K562 (cell line): Measurements from ENCODE around the gene ARID3B.

Experiments
- BRCA1 ChIP-seq, 2 experiments: fragments of 450-650 bp in 1 of 2; sonication (generic) in 1 of 2; formaldehyde crosslinking in 1 of 2; IDR thresholded peaks; 2 replicates each; pipeline versions ENCODE4 v1.5.0 to v1.6.1; 2017 to 2020; ENCODE audit warnings: mild to moderate bottlenecking in 1 of 2, missing genetic modification reagents in 1 of 2
- TCF7L2 ChIP-seq: fragments of 150-350 bp; IDR thresholded peaks from 2 replicates; pipeline ENCODE4 v1.6.1; 2016; ENCODE audit warnings: low read depth, mild to moderate bottlenecking, low read length, moderate library complexity
- ZNF324 ChIP-seq: fragments of 250-450 bp; sonication (Bioruptor Pico); IDR thresholded peaks from 2 replicates; pipeline ENCODE4 v1.4.0; 2020; ENCODE audit warnings: mild to moderate bottlenecking
- TF ChIP-seq, protein P1 (sequence below), 3 experiments: IDR thresholded peaks in 2 of 3; conservative IDR thresholded peaks in 1 of 3; 2 replicates each; pipeline ENCODE4 v1.5.1; 2011 to 2012; ENCODE audit warnings: low read length in 3 of 3, mild to moderate bottlenecking in 3 of 3, control low read depth in 2 of 3, improper control_type of control experiment in 1 of 3, inconsistent platforms in 1 of 3, low read depth in 1 of 3, mixed read lengths in 1 of 3, moderate library complexity in 1 of 3; ENCODE audit not compliant: insufficient read depth in 2 of 3
- TF ChIP-seq, protein P2 (sequence below): sonication (generic); formaldehyde crosslinking; IDR thresholded peaks from 2 replicates; pipeline ENCODE4 v1.4.0; 2020; ENCODE audit warnings: mild to moderate bottlenecking, missing genetic modification reagents
- TF ChIP-seq, protein P3 (sequence below): fragments of 450-650 bp; IDR thresholded peaks from 2 replicates; pipeline ENCODE4 v1.6.1; 2014; ENCODE audit warnings: low read depth, mild to moderate bottlenecking, moderate library complexity, borderline replicate concordance

DNA sequence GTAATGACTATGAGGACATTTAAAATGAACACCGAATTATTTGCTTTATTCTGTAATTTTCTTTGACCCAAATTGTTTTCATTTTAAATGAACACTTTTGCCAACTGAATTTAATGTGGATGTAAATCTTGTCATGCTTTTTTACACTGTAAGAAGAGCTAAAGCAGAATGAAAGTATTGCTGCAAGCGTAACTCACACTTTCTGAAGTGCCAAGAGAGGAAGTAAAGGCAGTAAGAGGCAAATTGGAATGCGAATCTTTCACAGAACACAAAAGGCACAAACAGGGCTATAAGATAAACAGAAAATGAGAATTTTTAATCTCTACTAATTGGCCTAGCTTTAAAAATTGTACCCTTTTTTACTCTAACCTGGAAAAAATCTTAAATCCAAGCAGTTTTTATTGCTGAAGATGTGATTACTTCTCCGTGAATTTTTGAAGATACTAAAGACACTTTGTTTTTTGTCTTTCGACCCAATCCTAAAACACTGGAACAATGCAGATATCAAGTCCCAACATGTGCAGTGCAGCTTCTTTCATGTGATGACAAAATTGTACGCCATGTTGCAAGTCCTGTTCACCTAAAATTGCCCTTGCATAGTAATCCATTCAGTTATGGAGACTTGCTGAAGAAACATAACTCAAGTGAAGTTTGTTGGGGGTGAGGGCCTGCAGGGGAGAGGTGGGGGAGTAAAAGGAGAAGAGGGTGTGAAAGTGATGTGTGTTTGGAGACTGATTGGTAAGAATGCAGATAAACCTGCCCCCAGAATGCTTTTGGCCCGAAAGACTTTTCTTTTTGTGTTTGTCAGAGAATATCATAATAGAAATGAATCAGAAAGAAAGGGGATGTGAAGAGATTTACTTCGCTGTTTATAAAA, 1.4 kb downstream of the ARID3B start:
- TF ChIP-seq BRCA1 (IDR thresholded peaks at IDR 0.05) (no peak), BRCA1 (CRISPR knock-in tag; IDR thresholded peaks at IDR 0.05) (no peak), ZNF324 (CRISPR knock-in tag) (no peak), TCF7L2 (no peak)
- TF ChIP-seq, protein P1, sequence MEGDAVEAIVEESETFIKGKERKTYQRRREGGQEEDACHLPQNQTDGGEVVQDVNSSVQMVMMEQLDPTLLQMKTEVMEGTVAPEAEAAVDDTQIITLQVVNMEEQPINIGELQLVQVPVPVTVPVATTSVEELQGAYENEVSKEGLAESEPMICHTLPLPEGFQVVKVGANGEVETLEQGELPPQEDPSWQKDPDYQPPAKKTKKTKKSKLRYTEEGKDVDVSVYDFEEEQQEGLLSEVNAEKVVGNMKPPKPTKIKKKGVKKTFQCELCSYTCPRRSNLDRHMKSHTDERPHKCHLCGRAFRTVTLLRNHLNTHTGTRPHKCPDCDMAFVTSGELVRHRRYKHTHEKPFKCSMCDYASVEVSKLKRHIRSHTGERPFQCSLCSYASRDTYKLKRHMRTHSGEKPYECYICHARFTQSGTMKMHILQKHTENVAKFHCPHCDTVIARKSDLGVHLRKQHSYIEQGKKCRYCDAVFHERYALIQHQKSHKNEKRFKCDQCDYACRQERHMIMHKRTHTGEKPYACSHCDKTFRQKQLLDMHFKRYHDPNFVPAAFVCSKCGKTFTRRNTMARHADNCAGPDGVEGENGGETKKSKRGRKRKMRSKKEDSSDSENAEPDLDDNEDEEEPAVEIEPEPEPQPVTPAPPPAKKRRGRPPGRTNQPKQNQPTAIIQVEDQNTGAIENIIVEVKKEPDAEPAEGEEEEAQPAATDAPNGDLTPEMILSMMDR (IDR thresholded peaks at IDR 0.05 in 2 of 3, conservative IDR thresholded peaks at IDR 0.05 in 1 of 3; ENCODE audit: insufficient read depth in 2 of 3, low read depth in 1 of 3, low read length in 3 of 3) = no peak
- TF ChIP-seq, protein P2, sequence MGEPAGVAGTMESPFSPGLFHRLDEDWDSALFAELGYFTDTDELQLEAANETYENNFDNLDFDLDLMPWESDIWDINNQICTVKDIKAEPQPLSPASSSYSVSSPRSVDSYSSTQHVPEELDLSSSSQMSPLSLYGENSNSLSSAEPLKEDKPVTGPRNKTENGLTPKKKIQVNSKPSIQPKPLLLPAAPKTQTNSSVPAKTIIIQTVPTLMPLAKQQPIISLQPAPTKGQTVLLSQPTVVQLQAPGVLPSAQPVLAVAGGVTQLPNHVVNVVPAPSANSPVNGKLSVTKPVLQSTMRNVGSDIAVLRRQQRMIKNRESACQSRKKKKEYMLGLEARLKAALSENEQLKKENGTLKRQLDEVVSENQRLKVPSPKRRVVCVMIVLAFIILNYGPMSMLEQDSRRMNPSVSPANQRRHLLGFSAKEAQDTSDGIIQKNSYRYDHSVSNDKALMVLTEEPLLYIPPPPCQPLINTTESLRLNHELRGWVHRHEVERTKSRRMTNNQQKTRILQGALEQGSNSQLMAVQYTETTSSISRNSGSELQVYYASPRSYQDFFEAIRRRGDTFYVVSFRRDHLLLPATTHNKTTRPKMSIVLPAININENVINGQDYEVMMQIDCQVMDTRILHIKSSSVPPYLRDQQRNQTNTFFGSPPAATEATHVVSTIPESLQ (CRISPR knock-in tag) = no peak
- TF ChIP-seq, protein P3, sequence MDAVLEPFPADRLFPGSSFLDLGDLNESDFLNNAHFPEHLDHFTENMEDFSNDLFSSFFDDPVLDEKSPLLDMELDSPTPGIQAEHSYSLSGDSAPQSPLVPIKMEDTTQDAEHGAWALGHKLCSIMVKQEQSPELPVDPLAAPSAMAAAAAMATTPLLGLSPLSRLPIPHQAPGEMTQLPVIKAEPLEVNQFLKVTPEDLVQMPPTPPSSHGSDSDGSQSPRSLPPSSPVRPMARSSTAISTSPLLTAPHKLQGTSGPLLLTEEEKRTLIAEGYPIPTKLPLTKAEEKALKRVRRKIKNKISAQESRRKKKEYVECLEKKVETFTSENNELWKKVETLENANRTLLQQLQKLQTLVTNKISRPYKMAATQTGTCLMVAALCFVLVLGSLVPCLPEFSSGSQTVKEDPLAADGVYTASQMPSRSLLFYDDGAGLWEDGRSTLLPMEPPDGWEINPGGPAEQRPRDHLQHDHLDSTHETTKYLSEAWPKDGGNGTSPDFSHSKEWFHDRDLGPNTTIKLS = no peak
